A673 (cell line): ENCODE results near the gene USP14. TPM values are rescaled to one million over a fixed set of nuclear protein-coding genes. Genes with fewer than 3 reads are reported as not detected.
"Not testable (repeated sequence)": the region's sequence is repeated elsewhere in the genome, so short reads cannot be mapped to it uniquely, and the experiment has no call there.

Experiments used
- BruUV-seq: library from RNA; stranded (reverse); fragments of 400-500 nt; replicated peaks from 2 replicates; lab custom pipeline; 2021; lab: Mats Ljungman, UMichigan
- CTCF ChIA-PET: fragments of 300-600 bp; sonication (Branson Sonifier 250); formaldehyde crosslinking; loops from one replicate; lab custom pipeline; 2022; ENCODE audit warnings: antibody characterized with exemption; lab: Charles Lee
- POLR2A ChIA-PET: fragments of 300-600 bp; sonication (Branson Sonifier 250); formaldehyde crosslinking; loops from one replicate; lab custom pipeline; 2022; ENCODE audit warnings: antibody characterized with exemption; ENCODE audit not compliant: low non-redundant PET; lab: Charles Lee
- DNase-seq: peaks from one replicate; pipeline ENCODE4 v3.0.0-alpha.2; 2015; ENCODE audit warnings: low spot score
- H3K27ac ChIP-seq: fragments of 200-600 bp; sonication (generic); 2 replicates; pipeline ENCODE4 v1.5.1; 2016; ENCODE audit warnings: mixed run types, low read depth, mild to moderate bottlenecking, mixed read lengths, antibody characterized with exemption, low read length; ENCODE audit not compliant: poor library complexity, severe bottlenecking
- H3K27me3 ChIP-seq: fragments of 200-600 bp; sonication (generic); replicated peaks from 2 replicates; pipeline ENCODE4 v1.6.1; 2017; ENCODE audit warnings: mixed run types, low read depth, mild to moderate bottlenecking, mixed read lengths, antibody characterized with exemption, low read length; ENCODE audit not compliant: insufficient read depth, poor library complexity
- H3K36me3 ChIP-seq: fragments of 200-600 bp; sonication (generic); 2 replicates; pipeline ENCODE4 v1.6.1; 2016; ENCODE audit warnings: mixed run types, mild to moderate bottlenecking, mixed read lengths, antibody characterized with exemption, low read length; ENCODE audit not compliant: insufficient read depth, poor library complexity, severe bottlenecking
- H3K4me1 ChIP-seq: fragments of 200-600 bp; sonication (generic); 2 replicates; pipeline ENCODE4 v1.6.1; 2017; ENCODE audit warnings: mixed run types, mild to moderate bottlenecking, mixed read lengths, antibody characterized with exemption, low read length; ENCODE audit not compliant: insufficient read depth, poor library complexity, severe bottlenecking
- H3K4me3 ChIP-seq: fragments of 200-600 bp; sonication (generic); 2 replicates; pipeline ENCODE4 v1.5.1; 2016; ENCODE audit warnings: low read depth, mixed run types, mild to moderate bottlenecking, mixed read lengths, low read length; ENCODE audit not compliant: poor library complexity, severe bottlenecking
- H3K9me3 ChIP-seq: fragments of 200-600 bp; sonication (generic); 2 replicates; pipeline ENCODE4 v1.6.1; 2016; ENCODE audit warnings: mixed run types, low read depth, mild to moderate bottlenecking, mixed read lengths, antibody characterized with exemption, low read length; ENCODE audit not compliant: poor library complexity, severe bottlenecking
- EZH2 ChIP-seq: fragments of 200-600 bp; sonication (generic); IDR thresholded peaks from 2 replicates; pipeline ENCODE4 v1.6.1; 2017; ENCODE audit warnings: borderline replicate concordance, low read depth, mild to moderate bottlenecking, mixed read lengths, antibody characterized with exemption, low read length; ENCODE audit not compliant: poor library complexity, severe bottlenecking
- intact Hi-C: fragments of 100-400 bp; cut with micrococcal nuclease; formaldehyde crosslinking; loops from one replicate; pipeline ENCODE4 v1.10.0; 2022; ENCODE audit not compliant: unreplicated experiment
- total RNA-seq: library from RNA; stranded (reverse); gene quantifications from 2 replicates; pipeline ENCODE4 v1.2.3, GENCODE V29; 2021
- TF ChIP-seq, protein P1 (sequence below): fragments of 300-800, 200-600 bp; sonication (generic); conservative IDR thresholded peaks from 2 replicates; pipeline ENCODE4 v1.5.1; 2017; ENCODE audit warnings: low read depth, mild to moderate bottlenecking, antibody characterized with exemption, low read length, moderate library complexity, mixed read lengths

The USP14 gene
- total RNA-seq, 1 experiment from 2014 or later: 148 TPM

DNA sequence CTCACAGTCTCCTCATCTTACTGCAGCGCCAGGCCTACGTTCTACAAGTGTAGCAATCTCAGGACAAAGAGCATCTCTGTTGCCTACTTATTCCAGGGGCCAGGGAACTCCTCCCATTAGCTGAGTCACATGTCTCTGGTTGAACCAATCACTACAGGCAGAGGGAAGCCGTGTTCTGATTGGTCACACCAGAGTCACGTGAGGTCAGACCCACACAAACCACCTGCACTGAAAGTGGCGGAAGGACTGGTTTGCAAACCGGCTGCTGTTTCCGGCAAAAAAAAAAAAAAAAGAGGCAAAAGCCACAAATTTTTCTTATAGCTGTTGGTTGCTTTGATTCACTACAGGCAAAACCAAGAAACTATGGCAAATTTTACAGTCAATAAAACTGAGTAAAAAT is 21.9 kb upstream of the USP14 start:
- intact Hi-C loops: no loop called here
- no TSS peak for BruUV-seq

DNA sequence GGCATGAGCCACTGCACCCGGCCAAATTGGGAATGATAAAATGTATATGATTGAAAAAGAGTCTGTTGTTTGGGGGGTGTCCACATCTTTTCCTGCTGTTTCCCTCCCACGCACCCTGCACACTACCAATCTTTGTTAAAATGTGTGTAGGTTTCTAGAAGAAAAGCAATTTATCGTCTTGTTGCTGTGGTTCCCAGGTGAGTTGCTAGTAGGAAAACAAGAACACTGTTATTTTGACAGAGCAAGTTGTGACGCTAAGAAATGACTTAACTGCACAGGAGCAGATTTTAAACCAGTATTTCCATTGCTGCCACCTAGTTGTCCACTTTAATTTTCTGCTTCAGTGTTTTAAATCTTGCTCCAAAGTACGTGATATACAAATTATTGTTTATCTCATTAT is 21.0 kb upstream of the USP14 start:
- Histone ChIP-seq H3K27me3 (no peaks in the 10 kb centered on the region), H3K27ac (no peak overlapping the region), H3K9me3 (no peaks in the 10 kb centered on the region), H3K36me3 (no peaks in the 10 kb centered on the region), H3K4me3 (no peak overlapping the region), H3K4me1 (no peaks in the 10 kb centered on the region)
- CTCF ChIA-PET: no interaction called here
- BruUV-seq: no TSS peak
- no peak for DNase-seq
- POLR2A ChIA-PET: no interaction called here
- TF ChIP-seq, protein P1, sequence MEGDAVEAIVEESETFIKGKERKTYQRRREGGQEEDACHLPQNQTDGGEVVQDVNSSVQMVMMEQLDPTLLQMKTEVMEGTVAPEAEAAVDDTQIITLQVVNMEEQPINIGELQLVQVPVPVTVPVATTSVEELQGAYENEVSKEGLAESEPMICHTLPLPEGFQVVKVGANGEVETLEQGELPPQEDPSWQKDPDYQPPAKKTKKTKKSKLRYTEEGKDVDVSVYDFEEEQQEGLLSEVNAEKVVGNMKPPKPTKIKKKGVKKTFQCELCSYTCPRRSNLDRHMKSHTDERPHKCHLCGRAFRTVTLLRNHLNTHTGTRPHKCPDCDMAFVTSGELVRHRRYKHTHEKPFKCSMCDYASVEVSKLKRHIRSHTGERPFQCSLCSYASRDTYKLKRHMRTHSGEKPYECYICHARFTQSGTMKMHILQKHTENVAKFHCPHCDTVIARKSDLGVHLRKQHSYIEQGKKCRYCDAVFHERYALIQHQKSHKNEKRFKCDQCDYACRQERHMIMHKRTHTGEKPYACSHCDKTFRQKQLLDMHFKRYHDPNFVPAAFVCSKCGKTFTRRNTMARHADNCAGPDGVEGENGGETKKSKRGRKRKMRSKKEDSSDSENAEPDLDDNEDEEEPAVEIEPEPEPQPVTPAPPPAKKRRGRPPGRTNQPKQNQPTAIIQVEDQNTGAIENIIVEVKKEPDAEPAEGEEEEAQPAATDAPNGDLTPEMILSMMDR: no peak
- TF ChIP-seq EZH2: no peak
- intact Hi-C loops: no loop called here

More for the DNA sequence above, 21.9 kb upstream of the USP14 start:
- no peaks in the 10 kb centered on the region for H3K4me1 ChIP-seq
- no peak overlapping the region for H3K27ac ChIP-seq
- POLR2A ChIA-PET: no interaction called here
- H3K4me3 ChIP-seq: no peak overlapping the region
- no peaks in the 10 kb centered on the region for H3K27me3 ChIP-seq
- H3K36me3 ChIP-seq: no peaks in the 10 kb centered on the region
- peak; percentile 14 for DNase-seq
- no peaks in the 10 kb centered on the region for H3K9me3 ChIP-seq
- CTCF ChIA-PET: no interaction called here
- no peak for TF ChIP-seq EZH2
- TF ChIP-seq, protein P1: no peak

DNA sequence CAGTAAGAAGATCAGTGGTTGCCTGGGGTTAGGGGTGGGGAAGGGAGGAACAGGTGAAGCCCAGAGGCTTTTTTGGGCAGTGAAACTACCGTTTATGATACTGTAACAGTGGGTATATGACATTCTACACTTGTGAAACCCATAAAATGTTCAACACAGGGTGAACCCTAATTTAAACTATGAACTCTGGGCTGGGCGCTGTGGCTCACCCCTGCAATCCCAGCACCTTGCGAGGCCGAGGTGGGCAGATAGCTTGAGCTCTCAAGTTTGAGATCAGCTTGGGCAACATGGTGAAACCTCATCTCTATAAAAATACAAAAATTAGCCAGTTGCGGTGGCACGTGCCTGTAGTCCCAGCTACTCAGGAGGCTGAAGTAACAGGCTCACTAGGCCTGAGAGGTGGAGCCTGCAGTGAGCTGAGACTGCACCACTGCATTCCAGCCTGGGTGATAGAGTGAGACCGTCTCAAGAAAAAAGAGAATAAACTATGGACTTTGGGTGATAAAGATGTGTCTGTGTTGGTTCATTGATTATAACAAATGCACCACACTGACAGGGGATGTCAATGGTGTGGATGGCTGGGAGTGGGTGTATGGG is 17.6 kb upstream of the USP14 start:
- Histone ChIP-seq H3K4me1 (no peaks in the 10 kb centered on the region), H3K36me3 (no peaks in the 10 kb centered on the region), H3K27ac (no peak overlapping the region), H3K27me3 (peaks cover 3% of the 10 kb centered on the region), H3K4me3 (no peak overlapping the region), H3K9me3 (no peaks in the 10 kb centered on the region)
- no TSS peak for BruUV-seq
- no peak for TF ChIP-seq EZH2
- TF ChIP-seq, protein P1: no peak
- CTCF ChIA-PET: no interaction called here
- intact Hi-C loops: no loop called here
- no peak for DNase-seq
- POLR2A ChIA-PET: no interaction called here

DNA sequence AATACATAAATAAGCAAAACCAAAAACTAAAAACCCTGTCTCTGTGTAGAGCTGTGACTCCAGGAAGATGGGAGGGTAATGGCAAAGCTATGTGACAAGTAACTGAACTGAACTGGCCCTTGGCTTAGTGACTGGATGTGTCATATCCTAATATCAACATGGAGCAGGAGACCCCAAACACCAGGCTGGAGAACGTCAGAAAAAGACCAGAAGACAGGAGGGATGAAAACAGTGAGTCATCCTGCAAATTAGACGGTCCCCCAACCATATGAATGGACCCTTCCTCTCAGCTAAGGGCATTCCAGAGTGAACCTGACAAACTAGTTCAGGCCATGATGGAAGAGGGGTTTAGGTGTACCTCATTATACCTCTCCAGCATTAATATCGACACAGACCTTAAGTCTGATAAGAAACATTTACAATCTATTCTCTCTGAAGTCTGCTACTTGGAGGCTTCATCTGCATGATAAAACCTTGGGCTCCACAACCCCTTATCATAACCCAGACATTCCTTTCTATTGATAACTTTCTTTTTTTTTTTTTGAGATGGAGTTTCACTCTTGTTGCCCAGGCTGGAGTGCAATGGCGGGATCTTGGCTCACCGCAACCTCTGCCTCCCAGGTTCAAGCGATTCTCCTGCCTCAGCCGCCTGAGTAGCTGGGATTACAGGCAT is 15.6 kb upstream of the USP14 start:
- H3K27ac ChIP-seq, H3K27me3 ChIP-seq, DNase-seq, H3K4me1 ChIP-seq, H3K36me3 ChIP-seq, intact Hi-C loops, BruUV-seq, H3K9me3 ChIP-seq, CTCF ChIA-PET, POLR2A ChIA-PET, H3K4me3 ChIP-seq: not testable (repeated sequence)
